Prostate gland (tissue), 2 donors: ENCODE measurements around the gene GADL1.

Experiments used
- CTCF ChIP-seq, 4 experiments: fragments of 200-600 bp in 2 of 4; fragments of 450-650 bp in 2 of 4; sonication (generic) in 2 of 4; IDR thresholded peaks; 1 replicate in 3 of 4; 2 replicates in 1 of 4; pipeline ENCODE4 v1.5.1; 2016 to 2019; ENCODE audit warnings: antibody characterized with exemption in 4 of 4, mild to moderate bottlenecking in 2 of 4, moderate library complexity in 2 of 4
- POLR2A ChIP-seq: fragments of 450-650 bp; IDR thresholded peaks from one replicate; pipeline ENCODE4 v1.6.1; 2016; ENCODE audit warnings: antibody characterized with exemption, mild to moderate bottlenecking
- POLR2AphosphoS5 ChIP-seq: sonication (generic); formaldehyde crosslinking; IDR thresholded peaks from one replicate; pipeline ENCODE4 v1.6.1; 2017; ENCODE audit warnings: antibody characterized with exemption

GRCh38 chr3:30770387-30770786 is 124.1 kb downstream of the GADL1 start:
- no peak for TF ChIP-seq POLR2A
- no peak for TF ChIP-seq CTCF (IDR thresholded peaks at IDR 0.05)
- no peak for TF ChIP-seq POLR2AphosphoS5
